ENCODE data around the gene CUL3.
A peak's percentile ranks its signal among the peaks of the same experiment; 100 is the strongest.

GRCh38 chr2:224576088-224576715, 9.0 kb downstream of the CUL3 start:
- no peak for TF ChIP-seq NFXL1 (IDR thresholded peaks at IDR 0.05; ENCODE audit: borderline replicate concordance)
- TF ChIP-seq POLR2AphosphoS2 (IDR thresholded peaks at IDR 0.05; ENCODE audit: low read depth, low read length), result no peak
- TF ChIP-seq CTCF (IDR thresholded peaks at IDR 0.05 in 2 of 3, conservative IDR thresholded peaks at IDR 0.05 in 1 of 3; ENCODE audit: control insufficient read depth in 2 of 3, extremely low read depth in 1 of 3, insufficient read depth in 1 of 3, low read depth in 3 of 3, low read length in 3 of 3), result no peak
- no peak for TF ChIP-seq KDM1A (IDR thresholded peaks at IDR 0.05; ENCODE audit: borderline replicate concordance)
- TF ChIP-seq GABPA (IDR thresholded peaks at IDR 0.05; ENCODE audit: low read depth), result no peak
- TF ChIP-seq MXI1 (IDR thresholded peaks at IDR 0.05; ENCODE audit: low read depth, low read length), result no peak
- TF ChIP-seq POLR2A (IDR thresholded peaks at IDR 0.05; ENCODE audit: low read depth, low read length), result no peak
- 0 out of 2 replicates have a peak, but pooled peaks have one; percentile 32 for TF ChIP-seq IKZF1 (conservative IDR thresholded peaks at IDR 0.05)
- TF ChIP-seq EP300 (IDR thresholded peaks at IDR 0.05; ENCODE audit: borderline replicate concordance in 1 of 2, control insufficient read depth in 1 of 2, low read depth in 2 of 2, low read length in 2 of 2), result no peak
- peak; percentile 63 for TF ChIP-seq SKIL (IDR thresholded peaks at IDR 0.05; ENCODE audit: low read depth, poor library complexity, severe bottlenecking)

All from GM12878 (cell line).